ENCODE measurements around the gene CBLB.

DNA sequence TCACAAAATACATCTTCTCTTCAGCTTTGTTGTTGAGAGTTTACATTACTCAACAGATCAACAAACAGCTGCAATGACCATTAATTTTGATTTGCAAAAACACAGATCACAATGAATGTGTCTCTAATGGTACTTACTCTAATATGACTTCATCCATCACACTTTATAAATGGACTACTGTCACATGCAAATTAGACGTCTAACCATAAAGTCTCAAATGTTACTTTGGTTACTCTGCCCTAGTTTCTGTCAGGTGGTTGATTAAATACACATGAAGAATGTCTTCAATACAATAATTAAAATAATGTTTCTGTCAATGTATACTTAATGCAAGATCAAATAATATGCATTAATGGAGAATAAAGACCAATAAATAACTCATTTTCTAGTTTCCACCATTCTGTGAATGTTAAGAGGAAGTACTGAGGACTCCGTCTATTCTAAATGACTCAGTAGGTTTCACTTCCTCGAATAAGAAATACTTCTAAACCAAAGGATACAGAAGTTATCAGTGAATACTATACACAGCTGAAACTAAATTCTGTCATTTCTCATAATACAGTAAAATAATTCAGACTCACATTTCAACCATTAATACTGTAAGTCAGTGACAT is 145.8 kb downstream of the CBLB start:
- TF ChIP-seq, protein P1, sequence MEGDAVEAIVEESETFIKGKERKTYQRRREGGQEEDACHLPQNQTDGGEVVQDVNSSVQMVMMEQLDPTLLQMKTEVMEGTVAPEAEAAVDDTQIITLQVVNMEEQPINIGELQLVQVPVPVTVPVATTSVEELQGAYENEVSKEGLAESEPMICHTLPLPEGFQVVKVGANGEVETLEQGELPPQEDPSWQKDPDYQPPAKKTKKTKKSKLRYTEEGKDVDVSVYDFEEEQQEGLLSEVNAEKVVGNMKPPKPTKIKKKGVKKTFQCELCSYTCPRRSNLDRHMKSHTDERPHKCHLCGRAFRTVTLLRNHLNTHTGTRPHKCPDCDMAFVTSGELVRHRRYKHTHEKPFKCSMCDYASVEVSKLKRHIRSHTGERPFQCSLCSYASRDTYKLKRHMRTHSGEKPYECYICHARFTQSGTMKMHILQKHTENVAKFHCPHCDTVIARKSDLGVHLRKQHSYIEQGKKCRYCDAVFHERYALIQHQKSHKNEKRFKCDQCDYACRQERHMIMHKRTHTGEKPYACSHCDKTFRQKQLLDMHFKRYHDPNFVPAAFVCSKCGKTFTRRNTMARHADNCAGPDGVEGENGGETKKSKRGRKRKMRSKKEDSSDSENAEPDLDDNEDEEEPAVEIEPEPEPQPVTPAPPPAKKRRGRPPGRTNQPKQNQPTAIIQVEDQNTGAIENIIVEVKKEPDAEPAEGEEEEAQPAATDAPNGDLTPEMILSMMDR (IDR thresholded peaks at IDR 0.05; ENCODE audit: borderline replicate concordance, extremely low read depth, low read length, poor library complexity, severe bottlenecking), result no peak
- no peak for TF ChIP-seq EZH2 (IDR thresholded peaks at IDR 0.05; ENCODE audit: borderline replicate concordance, low read depth, low read length, severe bottlenecking)
